ENCODE measurements around the gene NBAS.

DNA sequence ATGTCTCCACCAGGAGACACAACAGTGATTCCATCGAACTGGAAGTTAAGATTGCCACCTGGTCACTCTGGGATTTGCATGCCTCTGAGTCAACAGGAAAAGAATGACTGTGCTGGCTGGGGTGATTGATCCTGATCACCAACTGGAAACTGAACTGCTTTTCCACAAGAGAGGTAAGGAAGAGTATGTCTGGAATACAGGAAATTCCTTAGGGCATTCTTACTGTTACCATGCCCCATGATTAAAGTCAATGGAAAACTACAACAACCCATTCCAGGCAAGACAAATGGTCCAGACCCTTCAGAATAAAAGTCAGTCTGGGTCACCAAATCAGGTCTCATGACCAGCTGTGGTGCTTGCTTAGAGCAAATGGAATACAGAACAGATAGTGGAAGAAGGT is 18.5 kb upstream of the NBAS start:
- TF ChIP-seq, protein P1, sequence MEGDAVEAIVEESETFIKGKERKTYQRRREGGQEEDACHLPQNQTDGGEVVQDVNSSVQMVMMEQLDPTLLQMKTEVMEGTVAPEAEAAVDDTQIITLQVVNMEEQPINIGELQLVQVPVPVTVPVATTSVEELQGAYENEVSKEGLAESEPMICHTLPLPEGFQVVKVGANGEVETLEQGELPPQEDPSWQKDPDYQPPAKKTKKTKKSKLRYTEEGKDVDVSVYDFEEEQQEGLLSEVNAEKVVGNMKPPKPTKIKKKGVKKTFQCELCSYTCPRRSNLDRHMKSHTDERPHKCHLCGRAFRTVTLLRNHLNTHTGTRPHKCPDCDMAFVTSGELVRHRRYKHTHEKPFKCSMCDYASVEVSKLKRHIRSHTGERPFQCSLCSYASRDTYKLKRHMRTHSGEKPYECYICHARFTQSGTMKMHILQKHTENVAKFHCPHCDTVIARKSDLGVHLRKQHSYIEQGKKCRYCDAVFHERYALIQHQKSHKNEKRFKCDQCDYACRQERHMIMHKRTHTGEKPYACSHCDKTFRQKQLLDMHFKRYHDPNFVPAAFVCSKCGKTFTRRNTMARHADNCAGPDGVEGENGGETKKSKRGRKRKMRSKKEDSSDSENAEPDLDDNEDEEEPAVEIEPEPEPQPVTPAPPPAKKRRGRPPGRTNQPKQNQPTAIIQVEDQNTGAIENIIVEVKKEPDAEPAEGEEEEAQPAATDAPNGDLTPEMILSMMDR (IDR thresholded peaks at IDR 0.05): no peak
- no peak for TF ChIP-seq POLR2AphosphoS5 (IDR thresholded peaks at IDR 0.05; ENCODE audit: insufficient read depth in 1 of 2, low read depth in 1 of 2)
